BE2C (cell line): Measurements from ENCODE around the gene AGBL2.

ENCODE experiments used
- DNase-seq: peaks from one replicate; pipeline ENCODE4 v3.0.0-alpha.2; 2020
- H3K27me3 ChIP-seq: fragments of 250-450 bp; sonication (Bioruptor Pico); 2 replicates; pipeline ENCODE4 v1.5.1; 2020; ENCODE audit warnings: mild to moderate bottlenecking
- H3K36me3 ChIP-seq: fragments of 250-450 bp; sonication (Bioruptor Pico); 2 replicates; pipeline ENCODE4 v1.5.1; 2020; ENCODE audit warnings: mild to moderate bottlenecking
- H3K4me1 ChIP-seq: fragments of 250-450 bp; sonication (Bioruptor Pico); 2 replicates; pipeline ENCODE4 v1.5.1; 2020
- H3K4me3 ChIP-seq: 2 replicates; pipeline ENCODE4 v1.5.1; 2011; ENCODE audit warnings: low read depth, low read length
- H3K9me3 ChIP-seq: fragments of 250-450 bp; sonication (Bioruptor Pico); 2 replicates; pipeline ENCODE4 v1.5.1; 2020
- TF ChIP-seq, protein P1 (sequence below): IDR thresholded peaks from 2 replicates; pipeline ENCODE4 v1.5.1; 2012; ENCODE audit warnings: mild to moderate bottlenecking, low read depth, low read length

AGBL2 gene

DNA sequence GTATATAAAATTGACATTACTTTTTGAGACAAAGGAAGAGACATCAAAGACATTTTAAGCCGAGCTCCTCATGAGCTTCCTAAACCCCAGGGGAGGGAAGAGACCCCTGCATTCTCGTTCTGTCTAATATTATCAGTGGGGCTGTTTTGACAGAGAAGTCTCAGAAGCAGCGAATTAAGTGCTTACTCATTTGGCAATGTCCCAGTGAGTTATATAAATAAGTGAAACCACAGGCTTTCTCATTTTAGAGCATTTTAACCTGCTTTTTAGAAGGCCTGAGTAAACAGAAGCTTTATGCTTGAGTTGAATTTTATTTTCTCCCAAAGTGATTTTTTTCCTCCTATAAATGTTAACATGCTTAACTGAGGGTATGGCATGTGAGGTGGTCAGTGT is 97.8 kb downstream of the AGBL2 start:
- Histone ChIP-seq H3K36me3 (peaks cover 2% of the 10 kb centered on the region; the same call in 1 of the 2 replicates), H3K27me3 (no peaks in the 10 kb centered on the region), H3K4me3 (no peak overlapping the region), H3K9me3 (no peaks in the 10 kb centered on the region), H3K4me1 (no peaks in the 10 kb centered on the region)
- no peak for DNase-seq
- TF ChIP-seq, protein P1, sequence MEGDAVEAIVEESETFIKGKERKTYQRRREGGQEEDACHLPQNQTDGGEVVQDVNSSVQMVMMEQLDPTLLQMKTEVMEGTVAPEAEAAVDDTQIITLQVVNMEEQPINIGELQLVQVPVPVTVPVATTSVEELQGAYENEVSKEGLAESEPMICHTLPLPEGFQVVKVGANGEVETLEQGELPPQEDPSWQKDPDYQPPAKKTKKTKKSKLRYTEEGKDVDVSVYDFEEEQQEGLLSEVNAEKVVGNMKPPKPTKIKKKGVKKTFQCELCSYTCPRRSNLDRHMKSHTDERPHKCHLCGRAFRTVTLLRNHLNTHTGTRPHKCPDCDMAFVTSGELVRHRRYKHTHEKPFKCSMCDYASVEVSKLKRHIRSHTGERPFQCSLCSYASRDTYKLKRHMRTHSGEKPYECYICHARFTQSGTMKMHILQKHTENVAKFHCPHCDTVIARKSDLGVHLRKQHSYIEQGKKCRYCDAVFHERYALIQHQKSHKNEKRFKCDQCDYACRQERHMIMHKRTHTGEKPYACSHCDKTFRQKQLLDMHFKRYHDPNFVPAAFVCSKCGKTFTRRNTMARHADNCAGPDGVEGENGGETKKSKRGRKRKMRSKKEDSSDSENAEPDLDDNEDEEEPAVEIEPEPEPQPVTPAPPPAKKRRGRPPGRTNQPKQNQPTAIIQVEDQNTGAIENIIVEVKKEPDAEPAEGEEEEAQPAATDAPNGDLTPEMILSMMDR = no peak

DNA sequence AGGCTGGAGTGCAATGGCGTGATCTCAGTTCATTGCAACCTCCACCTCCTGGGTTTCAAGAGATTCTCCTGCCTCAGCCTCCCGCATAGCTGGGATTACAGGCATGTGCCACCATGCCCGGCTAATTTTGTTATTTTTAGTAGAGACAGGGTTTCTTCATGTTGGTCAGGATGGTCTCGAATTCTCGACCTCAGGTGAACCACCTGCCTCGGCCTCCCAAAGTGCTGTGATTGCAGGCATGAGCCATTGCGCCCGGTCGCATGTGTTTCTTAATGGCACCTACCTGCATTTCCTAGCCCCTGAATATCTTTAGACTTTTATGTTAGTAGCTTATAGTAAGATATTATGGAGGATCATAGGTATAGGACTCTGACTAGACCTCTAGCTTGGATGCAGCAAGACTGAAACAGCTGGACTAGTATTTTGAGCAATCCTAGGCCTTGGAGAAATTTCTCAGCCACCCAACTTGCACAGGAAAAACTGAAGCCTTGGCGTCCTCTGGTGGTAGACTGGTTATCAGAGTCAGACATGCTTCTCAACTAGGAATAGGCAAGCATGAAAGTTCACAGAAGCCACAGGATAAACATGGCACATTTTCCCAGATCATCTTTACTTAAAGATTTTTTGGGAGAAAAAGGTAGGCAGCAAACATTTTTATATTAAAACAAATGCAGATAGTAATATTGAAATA is 98.3 kb downstream of the AGBL2 start:
- Histone ChIP-seq H3K4me1 (no peaks in the 10 kb centered on the region), H3K27me3 (no peaks in the 10 kb centered on the region), H3K4me3 (no peak overlapping the region), H3K9me3 (no peaks in the 10 kb centered on the region), H3K36me3 (peaks cover 1% of the 10 kb centered on the region; the same call in 1 of the 2 replicates)
- DNase-seq = peak; percentile 52
- TF ChIP-seq, protein P1 = peak; percentile 85

DNA sequence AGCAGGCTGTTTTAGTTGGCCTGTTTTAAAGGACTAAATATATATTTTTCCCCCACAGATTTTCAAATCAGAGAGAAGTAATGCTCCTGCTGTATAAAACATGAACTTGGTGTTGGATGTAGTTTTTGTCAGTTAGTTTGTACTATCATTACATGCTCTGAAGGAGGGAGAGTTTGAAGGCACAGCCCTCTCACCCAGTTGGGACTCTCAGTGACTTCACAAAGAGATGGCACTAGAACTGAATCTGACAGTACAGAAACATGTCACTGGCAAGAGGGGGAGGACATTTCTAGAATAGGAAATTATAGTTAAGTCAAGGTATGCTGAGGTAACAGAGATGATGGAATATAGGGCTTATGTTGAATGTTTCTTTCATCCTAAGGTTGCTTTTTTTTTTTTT is 99.9 kb downstream of the AGBL2 start:
- Histone ChIP-seq H3K36me3 (no peaks in the 10 kb centered on the region; the same call in 1 of the 2 replicates), H3K4me3 (no peak overlapping the region), H3K27me3 (no peaks in the 10 kb centered on the region), H3K9me3 (no peaks in the 10 kb centered on the region), H3K4me1 (no peaks in the 10 kb centered on the region)
- TF ChIP-seq, protein P1 = no peak
- no peak for DNase-seq

DNA sequence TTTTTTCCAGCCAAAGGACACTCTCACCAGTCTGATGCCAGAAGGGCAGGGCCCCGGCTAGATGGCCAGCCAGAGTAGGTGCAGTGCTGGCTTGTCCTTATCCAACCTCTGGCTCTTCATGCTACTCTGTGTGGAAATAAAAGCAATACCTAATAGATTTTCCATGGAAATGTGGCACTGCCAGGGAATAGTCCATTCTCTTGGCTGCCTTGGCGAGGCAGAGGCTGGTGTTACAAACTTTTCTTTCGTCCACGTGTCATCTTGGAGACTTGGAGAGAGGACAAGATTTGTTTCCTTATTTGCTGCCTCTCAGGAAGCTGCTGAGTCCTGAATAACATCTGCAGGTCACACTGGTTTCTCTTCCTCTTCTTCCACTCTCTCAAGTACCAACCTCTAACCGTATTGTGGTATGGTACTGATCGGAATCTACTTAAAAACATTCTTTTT is 103.8 kb downstream of the AGBL2 start:
- TF ChIP-seq, protein P1 = no peak
- Histone ChIP-seq H3K36me3 (no peaks in the 10 kb centered on the region), H3K9me3 (no peaks in the 10 kb centered on the region), H3K4me3 (no peak overlapping the region), H3K27me3 (no peaks in the 10 kb centered on the region), H3K4me1 (peaks cover 2% of the 10 kb centered on the region; the same call in 1 of the 2 replicates)
- no peak for DNase-seq

DNA sequence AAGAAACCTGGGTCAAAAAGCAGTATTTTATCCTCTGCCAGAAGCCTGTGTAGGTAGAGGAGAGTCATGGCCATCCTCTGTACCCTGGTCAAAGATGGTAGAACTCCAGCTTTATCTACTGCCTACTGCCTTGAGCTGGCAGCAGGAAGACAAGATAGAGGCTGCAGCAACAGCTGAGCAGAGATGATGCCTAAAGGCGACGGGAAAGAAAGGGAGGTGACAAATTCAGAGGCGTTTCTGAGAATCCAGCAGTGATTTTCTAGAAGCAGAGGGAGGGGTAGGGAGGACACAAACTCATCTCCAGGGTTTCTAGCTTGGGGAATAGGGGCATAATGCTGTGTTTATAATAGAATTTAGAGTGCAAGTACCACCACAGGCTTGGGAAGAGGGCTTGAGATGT is 105.5 kb downstream of the AGBL2 start:
- Histone ChIP-seq H3K27me3 (no peaks in the 10 kb centered on the region), H3K4me1 (peaks cover 7% of the 10 kb centered on the region), H3K9me3 (no peaks in the 10 kb centered on the region), H3K4me3 (no peak overlapping the region), H3K36me3 (no peaks in the 10 kb centered on the region)
- DNase-seq = no peak
- TF ChIP-seq, protein P1 = no peak
